ENCODE results near the gene ADNP. TPM values are rescaled to one million over a fixed set of nuclear protein-coding genes. Genes with fewer than 3 reads are reported as not detected.
A peak's percentile ranks its signal among the peaks of the same experiment; 100 is the strongest.

Gene ADNP
- total RNA-seq, 1 donor from 2014 or later: 75.4 TPM

GRCh38 chr20:50915424-50915823 lies 15.8 kb downstream of the ADNP start:
- no peak overlapping the region for H3K4me3 ChIP-seq
- no peak overlapping the region for H3K27ac ChIP-seq
- H4K20me1 ChIP-seq (ENCODE audit: low read depth): peaks cover 100% of the 10 kb centered on the region
- TF ChIP-seq EZH2 (IDR thresholded peaks at IDR 0.05) (no peak), CTCF (IDR thresholded peaks at IDR 0.05) (no peak), EZH2phosphoT487 (IDR thresholded peaks at IDR 0.05) (no peak)
- no peak for DNase-seq (ENCODE audit: low spot score)
- H2AFZ ChIP-seq (replicated peaks): no peak overlapping the region
- H3K9me3 Mint-ChIP-seq: no peaks in the 10 kb centered on the region
- peaks cover 6% of the 10 kb centered on the region for H3K27me3 Mint-ChIP-seq (ENCODE audit: insufficient read depth, low read depth)
- H3K9ac ChIP-seq: peak overlapping the region; percentile 9
- no peaks in the 10 kb centered on the region for H3K9me3 ChIP-seq (ENCODE audit: low read depth)
- peaks cover 37% of the 10 kb centered on the region for H3F3A ChIP-seq (ENCODE audit: low read depth)
- no peak overlapping the region for H3K4me3 Mint-ChIP-seq
- no peaks in the 10 kb centered on the region for H3K27me3 ChIP-seq
- H3K79me2 ChIP-seq (ENCODE audit: low read depth): peaks cover 100% of the 10 kb centered on the region
- peaks cover 41% of the 10 kb centered on the region for H3K4me1 Mint-ChIP-seq
- peaks cover 35% of the 10 kb centered on the region for H3K4me1 ChIP-seq
- peaks cover 12% of the 10 kb centered on the region for H3K36me3 Mint-ChIP-seq
- H3K36me3 ChIP-seq: peaks cover 16% of the 10 kb centered on the region
- no peak overlapping the region for H3K4me2 ChIP-seq
- no peak overlapping the region for H3K27ac Mint-ChIP-seq

GRCh38 chr20:50913690-50914375 lies 17.4 kb downstream of the ADNP start:
- Mint-ChIP-seq H3K9me3 (no peaks in the 10 kb centered on the region), H3K36me3 (peaks cover 14% of the 10 kb centered on the region), H3K4me1 (peaks cover 38% of the 10 kb centered on the region), H3K27ac (no peak overlapping the region), H3K27me3 (ENCODE audit: insufficient read depth, low read depth) (peaks cover 3% of the 10 kb centered on the region), H3K4me3 (no peak overlapping the region)
- Histone ChIP-seq H3K4me2 (no peak overlapping the region), H3K36me3 (peaks cover 16% of the 10 kb centered on the region), H3K9me3 (ENCODE audit: low read depth) (no peaks in the 10 kb centered on the region), H3K27me3 (no peaks in the 10 kb centered on the region), H3K27ac (no peak overlapping the region), H3F3A (ENCODE audit: low read depth) (peaks cover 36% of the 10 kb centered on the region), H4K20me1 (ENCODE audit: low read depth) (peaks cover 100% of the 10 kb centered on the region), H3K4me3 (no peak overlapping the region), H2AFZ (replicated peaks) (no peak overlapping the region), H3K9ac (no peak overlapping the region), H3K4me1 (peaks cover 33% of the 10 kb centered on the region), H3K79me2 (ENCODE audit: low read depth) (peaks cover 100% of the 10 kb centered on the region)
- no peak for TF ChIP-seq EZH2 (IDR thresholded peaks at IDR 0.05)
- TF ChIP-seq EZH2phosphoT487 (IDR thresholded peaks at IDR 0.05): no peak
- TF ChIP-seq CTCF (IDR thresholded peaks at IDR 0.05): no peak
- DNase-seq (ENCODE audit: low spot score): no peak

GRCh38 chr20:50911716-50912115 lies 19.5 kb downstream of the ADNP start:
- H3K27me3 ChIP-seq: no peaks in the 10 kb centered on the region
- peaks cover 18% of the 10 kb centered on the region for H3K36me3 Mint-ChIP-seq
- no peak overlapping the region for H3K9ac ChIP-seq
- H3K4me1 ChIP-seq: peaks cover 13% of the 10 kb centered on the region
- H3K27ac Mint-ChIP-seq: no peak overlapping the region
- H4K20me1 ChIP-seq (ENCODE audit: low read depth): peaks cover 100% of the 10 kb centered on the region
- peaks cover 10% of the 10 kb centered on the region for H3K36me3 ChIP-seq
- no peak overlapping the region for H2AFZ ChIP-seq (replicated peaks)
- H3F3A ChIP-seq (ENCODE audit: low read depth): peaks cover 27% of the 10 kb centered on the region
- H3K4me1 Mint-ChIP-seq: peaks cover 27% of the 10 kb centered on the region
- H3K27me3 Mint-ChIP-seq (ENCODE audit: insufficient read depth, low read depth): peaks cover 3% of the 10 kb centered on the region
- no peaks in the 10 kb centered on the region for H3K9me3 ChIP-seq (ENCODE audit: low read depth)
- H3K9me3 Mint-ChIP-seq: no peaks in the 10 kb centered on the region
- H3K4me3 Mint-ChIP-seq: no peak overlapping the region
- no peak overlapping the region for H3K27ac ChIP-seq
- TF ChIP-seq EZH2phosphoT487 (IDR thresholded peaks at IDR 0.05): no peak
- no peak for TF ChIP-seq CTCF (IDR thresholded peaks at IDR 0.05)
- TF ChIP-seq EZH2 (IDR thresholded peaks at IDR 0.05): no peak
- H3K4me2 ChIP-seq: no peak overlapping the region
- H3K4me3 ChIP-seq: no peak overlapping the region
- H3K79me2 ChIP-seq (ENCODE audit: low read depth): peaks cover 100% of the 10 kb centered on the region
- no peak for DNase-seq (ENCODE audit: low spot score)
